Body of pancreas (tissue), 4 donors: ENCODE data around the gene CCDC185. TPM values are rescaled to one million over a fixed set of nuclear protein-coding genes. Genes with fewer than 3 reads are reported as not detected.

Experiments used
- ATAC-seq: fragments of 150-250 bp; one replicate; pipeline ENCODE4 v1.9.1; 2016
- DNase-seq, 4 donors: peaks; one replicate each; pipeline ENCODE4 v3.0.0-alpha.2; 2019
- H3K27ac ChIP-seq, 4 donors: fragments of 200-600 bp; sonication (generic); 1 replicate in 3 of 4; 2 replicates in 1 of 4; pipeline versions ENCODE4 v1.5.1 to v1.6.1; 2016 to 2019; ENCODE audit warnings: mild to moderate bottlenecking in 1 of 4, mixed read lengths in 1 of 4, moderate library complexity in 1 of 4
- H3K27me3 ChIP-seq, 2 donors: fragments of 200-600 bp; sonication (generic); one replicate each; pipeline ENCODE4 v1.6.0; 2016; ENCODE audit warnings: mild to moderate bottlenecking in 1 of 2
- H3K36me3 ChIP-seq, 2 donors: fragments of 200-600 bp; sonication (generic); replicated peaks in 1 of 2; 2 replicates each; pipeline ENCODE4 v1.5.1; 2016; ENCODE audit warnings: low read depth in 2 of 2; ENCODE audit not compliant: insufficient read depth in 1 of 2
- H3K4me1 ChIP-seq: fragments of 200-600 bp; sonication (generic); one replicate; pipeline ENCODE4 v1.6.0; 2016
- H3K4me3 ChIP-seq, 2 donors: fragments of 200-600 bp; sonication (generic); 1 replicate in 1 of 2; 2 replicates in 1 of 2; pipeline ENCODE4 v1.5.1; 2016 to 2019
- H3K9me3 ChIP-seq, 3 donors: fragments of 200-600 bp; sonication (generic); 1 replicate in 2 of 3; 2 replicates in 1 of 3; pipeline ENCODE4 v1.5.1; 2016
- POLR2A ChIP-seq, 3 donors: fragments of 450-650 bp; IDR thresholded peaks; one replicate each; pipeline ENCODE4 v1.6.1; 2016; ENCODE audit warnings: antibody characterized with exemption in 3 of 3, mild to moderate bottlenecking in 2 of 3
- WGBS, 2 donors: methylation state at CpG; one replicate each; pipeline ENCODE4 v1.1.5; 2017; 5-methylcytosine and 5-hydroxymethylcytosine counted together
- intact Hi-C: fragments of 100-400 bp; cut with DNase I; formaldehyde crosslinking; loops from one replicate; pipeline ENCODE4 v1.15.1; 2023
- total RNA-seq, 2 donors: library from RNA; depleted of rRNA; stranded (reverse); fragments of >200 nt; gene quantifications; one replicate each; pipeline ENCODE4 v1.1.0, GENCODE V29; 2016
- TF ChIP-seq, protein P1 (sequence below), 7 experiments: fragments of 450-650 bp in 4 of 7; fragments of 200-600 bp in 3 of 7; sonication (generic) in 3 of 7; IDR thresholded peaks; one replicate each; pipeline ENCODE4 v1.5.1; 2016 to 2019; ENCODE audit warnings: antibody characterized with exemption in 7 of 7

Gene CCDC185
- total RNA-seq, 2 donors from 2014 or later = not detected

GRCh38 chr1:223429821-223430220 is 36.6 kb downstream of the CCDC185 start:
- H3K9me3 ChIP-seq = no peaks in the 10 kb centered on the region
- no peak overlapping the region for H3K27ac ChIP-seq
- DNase-seq (no peak), ATAC-seq (no peak)
- H3K36me3 ChIP-seq = no peaks in the 10 kb centered on the region
- H3K27me3 ChIP-seq = no peaks in the 10 kb centered on the region
- H3K4me3 ChIP-seq = no peak overlapping the region
- intact Hi-C loops = no loop called here
- peaks cover 16% of the 10 kb centered on the region for H3K4me1 ChIP-seq
- TF ChIP-seq, protein P1, sequence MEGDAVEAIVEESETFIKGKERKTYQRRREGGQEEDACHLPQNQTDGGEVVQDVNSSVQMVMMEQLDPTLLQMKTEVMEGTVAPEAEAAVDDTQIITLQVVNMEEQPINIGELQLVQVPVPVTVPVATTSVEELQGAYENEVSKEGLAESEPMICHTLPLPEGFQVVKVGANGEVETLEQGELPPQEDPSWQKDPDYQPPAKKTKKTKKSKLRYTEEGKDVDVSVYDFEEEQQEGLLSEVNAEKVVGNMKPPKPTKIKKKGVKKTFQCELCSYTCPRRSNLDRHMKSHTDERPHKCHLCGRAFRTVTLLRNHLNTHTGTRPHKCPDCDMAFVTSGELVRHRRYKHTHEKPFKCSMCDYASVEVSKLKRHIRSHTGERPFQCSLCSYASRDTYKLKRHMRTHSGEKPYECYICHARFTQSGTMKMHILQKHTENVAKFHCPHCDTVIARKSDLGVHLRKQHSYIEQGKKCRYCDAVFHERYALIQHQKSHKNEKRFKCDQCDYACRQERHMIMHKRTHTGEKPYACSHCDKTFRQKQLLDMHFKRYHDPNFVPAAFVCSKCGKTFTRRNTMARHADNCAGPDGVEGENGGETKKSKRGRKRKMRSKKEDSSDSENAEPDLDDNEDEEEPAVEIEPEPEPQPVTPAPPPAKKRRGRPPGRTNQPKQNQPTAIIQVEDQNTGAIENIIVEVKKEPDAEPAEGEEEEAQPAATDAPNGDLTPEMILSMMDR (IDR thresholded peaks at IDR 0.05) = no peak
- TF ChIP-seq POLR2A (IDR thresholded peaks at IDR 0.05) = no peak
- WGBS, 2 donors = 42 to 48% methylated on average over 1 of the region's 1 CpG

DNA sequence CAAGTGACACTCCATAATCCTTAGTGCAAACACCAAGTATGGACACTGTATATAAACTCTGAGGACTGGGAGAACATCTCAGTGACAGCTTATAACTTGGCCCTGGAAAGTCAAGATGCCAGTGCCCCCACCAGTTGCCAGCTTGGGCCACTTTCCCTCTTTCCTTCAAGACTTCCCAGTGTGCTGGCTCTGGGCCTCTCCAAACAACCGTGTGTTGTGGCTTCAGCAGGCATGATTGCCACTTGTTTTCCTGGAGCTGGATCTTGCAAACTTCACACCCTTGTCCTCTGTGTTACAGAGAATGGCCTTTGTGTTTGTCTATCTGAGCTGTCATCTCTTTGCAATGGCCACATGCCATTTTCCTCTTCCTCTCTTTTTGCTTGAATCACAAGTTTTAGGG is 37.0 kb downstream of the CCDC185 start:
- DNase-seq = peak in 1 of 4 donors; percentile 35
- ATAC-seq = no peak

DNA sequence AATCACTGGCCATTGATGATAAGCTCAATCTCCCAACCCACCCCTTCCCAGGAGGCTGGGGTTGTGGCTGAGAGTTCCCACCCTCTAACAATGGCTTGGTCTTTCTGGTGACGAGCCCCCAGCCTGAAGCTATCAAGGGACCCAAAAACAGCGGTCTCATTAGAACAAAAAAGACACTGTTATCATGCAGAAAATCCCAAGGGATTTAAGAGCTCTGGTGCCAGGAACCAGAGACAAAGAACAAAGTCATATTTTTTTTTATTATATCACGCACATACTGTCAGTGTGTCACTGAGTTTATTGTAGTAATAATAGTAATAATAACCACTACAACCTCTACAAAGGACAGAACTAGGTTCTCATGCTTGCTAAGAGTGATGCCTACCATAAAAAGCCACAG is 43.9 kb downstream of the CCDC185 start:
- 72 to 77% methylated on average over 3 of the region's 3 CpGs for WGBS, 2 donors
- H3K4me1 ChIP-seq = no peaks in the 10 kb centered on the region
- DNase-seq = no peak
- H3K27me3 ChIP-seq = no peaks in the 10 kb centered on the region
- H3K4me3 ChIP-seq = no peak overlapping the region
- no peak for ATAC-seq
- H3K27ac ChIP-seq = no peak overlapping the region
- TF ChIP-seq, protein P1 (IDR thresholded peaks at IDR 0.05) = no peak
- no peak for TF ChIP-seq POLR2A (IDR thresholded peaks at IDR 0.05)
- no peaks in the 10 kb centered on the region for H3K9me3 ChIP-seq
- intact Hi-C loops = no loop called here
- H3K36me3 ChIP-seq = no peaks in the 10 kb centered on the region

More for the DNA sequence above, 37.0 kb downstream of the CCDC185 start:
- intact Hi-C loops = no loop called here
- TF ChIP-seq, protein P1 (IDR thresholded peaks at IDR 0.05) = no peak
- no peak for TF ChIP-seq POLR2A (IDR thresholded peaks at IDR 0.05)
- Histone ChIP-seq H3K9me3 (no peaks in the 10 kb centered on the region), H3K27ac (no peak overlapping the region), H3K36me3 (no peaks in the 10 kb centered on the region), H3K4me3 (no peak overlapping the region), H3K4me1 (peaks cover 16% of the 10 kb centered on the region), H3K27me3 (no peaks in the 10 kb centered on the region)
- 17 to 26% methylated on average over 1 of the region's 1 CpG for WGBS, 2 donors

DNA sequence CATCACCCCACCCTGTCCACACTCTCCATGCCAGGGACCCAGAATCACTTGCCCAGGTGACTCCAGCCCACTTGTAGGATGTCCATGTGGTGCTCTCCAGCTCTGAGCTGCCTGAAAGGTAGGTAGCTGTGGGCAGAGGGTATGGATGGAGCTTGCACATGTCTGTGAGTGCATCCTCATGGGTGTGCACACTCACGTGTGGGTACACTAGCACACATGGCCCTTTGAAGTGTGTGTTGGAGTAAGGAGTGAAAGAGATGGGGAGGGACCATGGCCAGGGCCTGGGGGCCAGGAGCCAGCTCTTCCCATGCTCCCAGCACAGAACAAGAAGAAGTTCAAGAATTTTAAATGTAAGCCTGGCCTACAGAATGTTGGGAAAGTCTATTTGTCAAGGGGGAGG is 50.2 kb downstream of the CCDC185 start:
- no peak for DNase-seq
- TF ChIP-seq POLR2A (IDR thresholded peaks at IDR 0.05) = no peak
- TF ChIP-seq, protein P1 (IDR thresholded peaks at IDR 0.05) = no peak
- H3K4me3 ChIP-seq = no peak overlapping the region
- H3K4me1 ChIP-seq = no peaks in the 10 kb centered on the region
- 91 to 92% methylated on average over 1 of the region's 1 CpG for WGBS, 2 donors
- H3K27me3 ChIP-seq = no peaks in the 10 kb centered on the region
- no peaks in the 10 kb centered on the region for H3K9me3 ChIP-seq
- no peaks in the 10 kb centered on the region for H3K36me3 ChIP-seq
- H3K27ac ChIP-seq = no peak overlapping the region
- intact Hi-C loops = no loop called here
- ATAC-seq = no peak

DNA sequence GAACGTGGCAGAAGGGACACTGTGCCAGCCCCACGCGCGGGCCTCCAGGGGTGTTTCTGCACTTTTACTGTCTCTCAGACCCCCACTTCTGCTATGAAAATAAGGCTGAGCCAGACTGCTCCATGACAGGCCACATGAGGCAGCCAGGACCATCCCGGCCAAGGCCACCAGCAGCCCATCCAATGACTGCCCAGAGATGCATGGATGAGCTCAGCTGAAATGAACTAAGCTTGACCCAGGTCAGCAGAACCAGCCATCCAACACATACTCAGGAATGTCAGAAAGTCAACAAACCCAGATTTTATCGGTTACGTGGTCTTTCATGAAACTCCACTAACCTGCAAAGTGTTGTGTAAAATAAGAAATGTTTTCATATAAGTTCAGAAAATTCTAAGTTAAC is 51.2 kb downstream of the CCDC185 start:
- WGBS, 2 donors = 79 to 87% methylated on average over 7 of the region's 7 CpGs

More for the DNA sequence above, 51.2 kb downstream of the CCDC185 start:
- Histone ChIP-seq H3K27me3 (no peaks in the 10 kb centered on the region), H3K27ac (no peak overlapping the region), H3K4me1 (no peaks in the 10 kb centered on the region), H3K4me3 (no peak overlapping the region), H3K36me3 (no peaks in the 10 kb centered on the region), H3K9me3 (no peaks in the 10 kb centered on the region)
- DNase-seq (no peak), ATAC-seq (no peak)
- TF ChIP-seq, protein P1 (IDR thresholded peaks at IDR 0.05) = no peak
- intact Hi-C loops = no loop called here
